Esophagus squamous epithelium (tissue), 4 donors: Measurements from ENCODE around the gene FER1L5.

Experiments
- POLR2A ChIP-seq, 4 donors: fragments of 450-650 bp; IDR thresholded peaks; one replicate each; pipeline ENCODE4 v1.6.1; 2017; ENCODE audit warnings: antibody characterized with exemption in 4 of 4, mild to moderate bottlenecking in 4 of 4, moderate library complexity in 3 of 4
- TF ChIP-seq, protein P1 (sequence below), 6 experiments: fragments of 450-650 bp in 4 of 6; fragments of 200-600 bp in 2 of 6; sonication (generic) in 2 of 6; IDR thresholded peaks; one replicate each; pipeline ENCODE4 v1.5.1; 2016 to 2019; ENCODE audit warnings: antibody characterized with exemption in 6 of 6, mild to moderate bottlenecking in 4 of 6, moderate library complexity in 4 of 6

DNA sequence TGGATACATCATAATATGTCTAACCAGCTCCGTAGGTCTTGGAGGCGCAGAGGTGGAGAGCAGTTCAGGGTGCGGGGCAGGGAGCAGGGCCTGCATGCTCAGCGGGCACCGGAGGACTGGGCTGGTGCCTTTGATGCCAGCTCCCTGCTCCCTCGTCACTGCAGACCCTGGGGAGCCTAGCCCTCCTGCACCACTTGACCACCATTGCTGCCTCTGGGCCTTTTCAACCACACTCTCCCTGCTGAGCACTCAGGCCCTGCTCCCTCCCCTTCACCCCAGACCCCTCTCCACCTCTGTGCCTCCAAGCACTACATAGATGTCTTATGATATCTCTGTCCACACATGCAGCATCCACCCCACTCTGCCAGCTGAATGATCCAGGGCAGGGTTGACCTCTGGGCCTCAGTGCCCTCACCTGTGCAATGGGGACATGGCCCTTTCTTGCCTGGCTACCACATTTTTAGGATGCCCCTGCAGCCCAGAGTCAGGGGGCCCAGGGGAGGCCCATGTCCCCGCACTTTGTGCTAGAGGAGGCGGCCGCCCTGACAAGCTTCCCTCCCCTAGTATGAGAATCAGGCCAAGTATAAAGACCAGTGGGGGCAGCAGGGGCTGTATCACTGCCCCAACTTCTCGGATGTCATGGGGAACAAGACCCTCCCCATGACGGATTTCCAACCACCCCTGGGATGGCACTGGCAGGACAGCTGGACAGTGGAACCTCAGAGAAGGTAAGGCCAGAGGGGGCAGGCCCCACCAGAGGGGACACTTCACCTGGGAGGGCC lies 46.3 kb downstream of the FER1L5 start:
- TF ChIP-seq, protein P1, sequence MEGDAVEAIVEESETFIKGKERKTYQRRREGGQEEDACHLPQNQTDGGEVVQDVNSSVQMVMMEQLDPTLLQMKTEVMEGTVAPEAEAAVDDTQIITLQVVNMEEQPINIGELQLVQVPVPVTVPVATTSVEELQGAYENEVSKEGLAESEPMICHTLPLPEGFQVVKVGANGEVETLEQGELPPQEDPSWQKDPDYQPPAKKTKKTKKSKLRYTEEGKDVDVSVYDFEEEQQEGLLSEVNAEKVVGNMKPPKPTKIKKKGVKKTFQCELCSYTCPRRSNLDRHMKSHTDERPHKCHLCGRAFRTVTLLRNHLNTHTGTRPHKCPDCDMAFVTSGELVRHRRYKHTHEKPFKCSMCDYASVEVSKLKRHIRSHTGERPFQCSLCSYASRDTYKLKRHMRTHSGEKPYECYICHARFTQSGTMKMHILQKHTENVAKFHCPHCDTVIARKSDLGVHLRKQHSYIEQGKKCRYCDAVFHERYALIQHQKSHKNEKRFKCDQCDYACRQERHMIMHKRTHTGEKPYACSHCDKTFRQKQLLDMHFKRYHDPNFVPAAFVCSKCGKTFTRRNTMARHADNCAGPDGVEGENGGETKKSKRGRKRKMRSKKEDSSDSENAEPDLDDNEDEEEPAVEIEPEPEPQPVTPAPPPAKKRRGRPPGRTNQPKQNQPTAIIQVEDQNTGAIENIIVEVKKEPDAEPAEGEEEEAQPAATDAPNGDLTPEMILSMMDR (IDR thresholded peaks at IDR 0.05): no peak
- TF ChIP-seq POLR2A (IDR thresholded peaks at IDR 0.05): no peak
